RKO (cell line): Measurements from ENCODE around the gene ERMARD.

Source experiments
- DNase-seq: peaks from one replicate; pipeline ENCODE4 v3.0.0-alpha.2; 2016; ENCODE audit warnings: low spot score

ERMARD gene

DNA sequence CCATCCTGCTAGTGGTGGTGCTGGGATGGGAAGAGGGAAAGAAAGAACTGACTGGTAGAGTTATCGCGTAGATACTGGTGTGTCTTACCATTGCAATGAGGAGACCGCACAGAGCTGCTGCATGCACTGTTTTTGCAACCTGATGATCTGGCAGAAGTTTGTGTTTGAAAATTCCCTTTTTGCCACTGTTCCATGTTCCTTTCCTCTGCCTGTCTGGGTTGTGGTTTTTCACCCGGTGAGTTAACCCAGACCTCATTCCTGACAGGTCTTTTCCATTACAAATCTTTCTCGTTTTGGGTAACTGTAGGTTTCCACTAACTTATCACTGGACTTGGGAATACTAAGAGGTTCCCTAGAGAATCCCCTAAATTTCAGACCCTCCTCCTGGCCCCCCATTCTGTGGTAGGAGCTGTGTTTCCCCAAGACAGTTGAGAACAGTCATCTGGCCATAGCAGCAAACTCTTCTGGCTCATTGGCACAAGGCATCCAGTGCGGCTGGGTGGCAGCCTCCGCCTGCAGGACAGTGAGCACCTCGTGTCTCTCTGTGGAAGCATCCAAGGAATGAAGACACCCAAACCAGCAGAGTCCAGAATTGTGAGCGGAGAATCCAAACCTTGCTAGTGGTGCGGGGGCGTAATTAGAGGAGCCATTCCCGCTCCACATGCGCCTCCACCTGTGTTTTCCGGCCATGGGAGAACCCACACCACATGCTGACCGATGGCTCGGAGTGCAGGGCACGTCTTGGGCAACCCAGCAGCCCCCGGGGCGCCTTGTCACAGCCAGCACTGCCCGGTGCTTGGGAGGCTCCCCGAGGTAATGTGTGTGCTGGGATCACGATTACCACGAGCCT, 32.8 kb downstream of the ERMARD start:
- no peak for DNase-seq

DNA sequence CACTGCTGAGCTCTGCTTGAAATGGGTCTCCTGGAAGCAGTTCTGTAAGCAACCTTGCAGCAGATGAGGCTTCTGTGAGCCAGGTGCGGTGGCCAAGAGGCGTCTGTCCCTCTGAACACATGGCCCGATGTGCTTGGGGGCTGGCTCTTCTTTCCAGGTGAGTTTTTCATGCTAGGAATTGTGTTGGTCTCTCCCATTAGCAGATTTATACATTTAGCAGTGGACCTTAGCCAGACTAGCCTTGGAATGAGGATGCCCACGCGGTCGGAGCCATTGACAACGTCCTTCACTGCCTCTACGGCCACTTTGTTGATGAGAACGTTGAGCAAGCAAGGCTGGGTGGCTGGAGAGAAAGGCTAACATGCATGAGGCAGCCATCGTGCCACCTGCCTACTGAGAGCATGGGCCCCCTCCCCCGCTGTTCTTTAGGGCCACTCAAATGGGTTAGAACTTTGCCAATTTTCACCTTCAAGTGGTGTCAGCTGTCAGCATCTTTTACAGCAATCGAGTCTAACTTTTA, 33.5 kb downstream of the ERMARD start:
- DNase-seq = no peak

DNA sequence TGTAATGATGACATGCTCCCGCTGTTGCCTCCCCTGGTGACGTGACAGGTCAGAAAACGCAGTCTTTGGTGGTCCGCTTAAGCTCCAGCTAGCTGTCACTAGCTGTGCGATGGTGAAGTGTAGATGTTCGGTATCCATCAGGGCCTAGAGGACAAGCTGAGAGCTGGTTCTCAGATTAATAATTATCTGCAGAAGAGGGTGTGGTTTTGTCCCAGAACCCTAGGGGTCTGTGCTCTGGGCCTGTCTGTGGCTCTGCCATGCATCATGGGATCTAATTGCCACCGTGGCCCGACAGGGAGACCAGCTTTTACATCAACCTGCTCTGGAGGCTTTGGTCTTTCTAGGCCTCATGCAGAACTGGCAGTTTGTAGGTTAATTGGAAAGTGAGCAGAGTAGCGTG, 34.1 kb downstream of the ERMARD start:
- DNase-seq = no peak

DNA sequence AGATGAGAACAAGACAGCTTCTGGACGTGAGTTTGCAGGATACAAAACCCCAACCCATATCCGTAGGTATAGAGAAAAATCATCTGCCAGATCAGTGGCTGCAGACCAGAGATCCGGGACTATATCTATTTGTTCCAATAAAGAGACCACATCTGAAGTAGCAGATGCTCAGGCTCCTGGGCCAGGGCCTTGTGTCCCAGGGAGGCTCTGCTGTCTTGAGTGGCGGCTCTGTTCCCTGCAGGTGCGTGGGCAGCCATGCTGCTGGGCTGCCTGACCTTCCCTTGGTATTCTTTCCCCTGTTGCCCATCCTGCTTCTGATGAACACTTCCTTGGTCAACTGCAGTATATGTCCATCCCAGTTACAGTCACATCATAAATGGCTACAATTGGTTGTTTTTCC, 34.9 kb downstream of the ERMARD start:
- no peak for DNase-seq

DNA sequence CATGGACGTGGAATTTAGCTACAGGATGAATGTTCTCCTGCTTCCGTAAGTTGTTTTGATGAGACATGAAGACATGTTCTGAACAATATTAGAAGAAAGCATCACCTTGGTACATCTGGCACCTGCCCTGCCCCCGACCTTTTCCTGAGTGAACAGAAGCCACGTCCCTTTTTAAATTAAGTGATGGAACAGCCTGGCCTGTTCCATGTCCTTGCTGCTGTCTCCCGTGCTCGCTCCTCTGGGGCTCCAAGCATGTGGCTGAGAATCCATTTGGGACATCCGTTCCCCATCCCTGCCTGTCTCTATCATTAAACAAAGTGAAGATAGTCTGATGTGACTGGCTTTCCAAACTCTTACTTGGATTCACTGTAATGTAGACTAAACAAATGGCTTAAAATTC, 36.4 kb downstream of the ERMARD start:
- no peak for DNase-seq

DNA sequence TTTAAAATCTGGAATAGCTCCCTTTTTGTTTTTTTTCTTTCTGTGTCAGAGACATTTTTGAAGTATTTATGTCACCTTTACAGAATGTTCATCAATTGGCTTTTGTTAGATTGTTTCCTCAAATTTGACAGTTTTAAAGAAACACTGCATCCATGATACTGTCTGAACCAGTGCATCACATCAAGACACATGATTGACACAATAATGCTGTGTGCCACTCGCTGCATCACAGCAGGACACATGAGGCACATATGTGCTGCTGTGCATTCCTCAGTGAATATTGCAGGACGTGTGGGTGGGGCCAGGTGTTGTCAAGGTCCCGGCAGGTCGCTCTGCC, 37.4 kb downstream of the ERMARD start:
- DNase-seq = no peak

DNA sequence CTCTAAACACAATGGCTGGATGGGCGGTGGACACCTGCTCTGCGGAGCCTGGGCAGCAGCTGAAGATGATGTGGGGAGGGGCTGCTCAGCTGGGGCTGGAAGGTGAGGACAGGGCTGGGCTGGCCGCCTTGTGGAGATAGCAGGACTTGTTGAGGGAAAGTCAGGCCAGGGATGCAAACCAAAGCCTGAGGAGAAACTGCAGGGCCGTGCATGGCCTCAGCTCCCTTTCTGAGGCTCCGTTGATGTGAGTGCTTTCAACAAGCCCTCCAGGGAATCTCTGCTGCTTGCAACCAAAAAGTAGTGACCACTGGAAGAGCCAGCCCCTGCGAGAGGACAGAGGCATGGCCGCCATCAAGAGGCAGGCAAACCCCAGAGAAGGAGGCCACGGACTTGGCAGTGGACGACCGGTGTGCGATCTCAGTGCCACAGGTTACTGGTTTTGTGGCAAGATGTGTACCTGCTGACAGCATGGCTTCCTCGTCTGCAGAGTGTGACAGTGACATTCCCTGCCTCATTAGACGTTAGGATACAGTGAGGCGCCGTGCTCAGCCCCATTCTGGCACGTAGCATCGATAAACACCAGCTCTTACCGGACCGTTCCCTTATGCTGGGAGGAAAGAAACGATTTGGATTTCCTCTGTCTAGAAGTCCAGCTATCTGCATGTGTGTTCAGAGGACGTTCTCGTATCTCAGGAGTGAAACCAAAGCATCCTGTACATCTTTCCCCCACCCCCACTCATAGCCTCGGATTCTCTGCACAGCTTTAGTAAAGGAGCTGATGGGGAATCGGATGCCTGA, 37.9 kb downstream of the ERMARD start:
- no peak for DNase-seq

DNA sequence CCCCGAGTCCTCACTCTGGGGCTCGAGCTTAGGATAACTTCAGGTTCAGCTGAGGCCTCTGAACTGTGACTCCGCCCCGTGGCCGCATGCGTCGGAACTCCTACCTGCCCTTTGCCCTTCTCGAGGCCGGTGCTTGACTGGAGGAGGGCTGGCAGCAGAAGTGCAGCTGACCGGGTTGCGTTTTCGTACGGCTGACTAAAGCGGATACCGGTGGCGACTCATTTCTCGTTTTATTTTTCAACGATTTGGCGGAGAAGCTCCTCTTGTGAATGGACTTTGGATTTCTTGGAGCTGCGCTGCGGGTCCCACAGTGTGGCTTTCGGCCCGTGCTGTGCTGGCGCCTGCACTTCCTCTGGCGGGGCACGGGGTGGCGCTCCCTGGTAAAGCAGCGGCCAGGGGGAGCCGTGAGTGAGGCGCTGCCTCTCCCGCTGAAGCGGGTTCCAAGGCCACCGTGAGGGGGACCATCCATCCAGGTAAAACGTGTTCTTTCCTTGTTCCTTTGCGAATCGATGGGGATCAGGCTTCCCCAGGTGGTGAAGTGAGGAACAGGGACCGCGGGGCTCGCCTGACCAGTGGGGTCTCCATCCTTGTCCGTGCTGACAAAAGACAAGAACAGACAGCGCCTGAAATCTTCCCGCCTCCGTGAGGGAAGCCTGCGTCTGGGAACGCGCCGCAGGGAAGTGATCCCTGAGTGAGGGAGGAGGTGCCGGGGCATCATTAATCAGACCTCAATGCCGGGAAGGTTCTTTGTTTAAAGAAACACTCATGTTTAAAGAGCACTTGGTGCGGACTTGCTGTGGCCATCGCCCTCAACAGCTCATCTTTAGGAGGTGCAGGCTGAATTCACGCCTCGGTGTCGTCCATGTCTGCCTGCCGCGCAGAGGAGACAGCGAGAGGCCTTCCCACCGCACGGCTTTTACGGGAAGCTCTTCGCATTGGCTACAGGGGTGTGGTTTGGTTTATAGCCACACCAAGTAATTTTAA, 38.8 kb downstream of the ERMARD start:
- DNase-seq = peak; percentile 83

DNA sequence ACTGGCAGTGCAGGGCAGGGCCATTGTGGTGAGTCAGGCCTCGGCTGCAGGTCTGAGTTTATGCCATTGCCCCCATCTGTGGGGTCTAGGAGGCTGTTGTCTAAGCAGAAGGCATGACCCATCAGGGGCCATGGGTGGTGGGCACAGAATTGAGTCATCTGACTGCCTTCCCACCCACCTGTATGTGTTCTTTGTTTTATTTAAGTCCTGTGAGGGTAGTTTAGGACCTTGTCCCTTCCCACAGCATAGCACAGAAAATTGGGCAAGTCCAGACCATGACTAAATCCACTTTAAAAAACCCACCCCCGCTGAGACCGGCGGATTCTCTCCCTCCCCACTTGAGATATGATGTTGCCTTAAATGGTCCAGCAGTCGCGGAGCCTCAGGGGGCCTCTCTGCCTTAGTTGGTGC, 40.3 kb downstream of the ERMARD start:
- DNase-seq = no peak

DNA sequence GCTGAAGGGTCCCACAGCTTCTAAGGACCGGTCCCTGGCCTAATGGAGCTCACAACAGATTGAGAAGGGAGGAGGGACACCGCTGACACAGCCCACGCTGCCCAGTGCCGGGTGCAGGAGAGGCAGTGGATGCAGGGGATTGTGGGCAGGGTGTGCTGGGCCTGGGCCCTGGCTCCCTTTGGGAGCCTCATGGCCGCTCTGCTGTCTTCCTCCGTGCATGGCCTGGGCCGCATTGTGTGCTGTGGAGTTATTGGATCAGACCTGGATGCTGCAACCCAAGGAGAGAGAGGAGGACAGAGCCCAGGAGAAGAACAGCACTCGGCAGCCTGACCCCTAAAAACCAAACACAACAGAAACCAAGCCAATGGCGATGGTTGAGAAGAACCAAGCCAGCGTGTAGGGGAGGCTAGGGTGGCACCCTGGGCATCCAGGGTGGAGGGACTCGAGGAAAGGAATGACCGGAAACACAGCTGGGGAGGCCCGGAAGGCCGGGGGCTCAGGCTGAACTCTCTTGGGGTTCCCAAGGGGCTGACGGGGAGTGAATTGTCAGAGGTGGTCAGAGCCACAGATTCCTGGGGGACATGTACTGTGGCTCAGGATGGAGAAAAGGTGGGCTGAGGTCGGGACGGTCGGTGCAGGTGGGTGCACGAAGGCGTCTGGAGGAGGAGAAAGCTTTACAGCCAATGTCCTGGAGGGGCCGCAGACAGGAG, 41.0 kb downstream of the ERMARD start:
- no peak for DNase-seq

DNA sequence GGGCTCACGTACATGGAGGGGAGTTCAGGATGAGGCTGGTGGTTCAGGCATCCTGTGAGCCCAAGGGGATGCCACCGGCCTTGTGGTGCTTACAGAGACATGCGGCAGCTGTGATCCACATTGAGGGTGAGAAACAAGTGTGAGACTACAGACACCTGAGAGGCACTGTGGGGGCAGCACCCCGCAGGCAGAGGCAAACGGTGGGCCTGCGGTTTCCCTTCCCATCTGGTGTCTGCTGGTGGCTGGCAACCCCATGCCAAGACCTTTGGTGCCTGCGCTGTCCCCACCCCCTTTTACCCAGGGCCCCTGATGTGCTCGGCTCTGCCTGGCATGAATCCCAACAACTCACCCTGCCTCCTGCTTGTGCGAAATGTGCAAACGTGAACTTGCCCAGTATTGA, 42.0 kb downstream of the ERMARD start:
- DNase-seq = no peak

DNA sequence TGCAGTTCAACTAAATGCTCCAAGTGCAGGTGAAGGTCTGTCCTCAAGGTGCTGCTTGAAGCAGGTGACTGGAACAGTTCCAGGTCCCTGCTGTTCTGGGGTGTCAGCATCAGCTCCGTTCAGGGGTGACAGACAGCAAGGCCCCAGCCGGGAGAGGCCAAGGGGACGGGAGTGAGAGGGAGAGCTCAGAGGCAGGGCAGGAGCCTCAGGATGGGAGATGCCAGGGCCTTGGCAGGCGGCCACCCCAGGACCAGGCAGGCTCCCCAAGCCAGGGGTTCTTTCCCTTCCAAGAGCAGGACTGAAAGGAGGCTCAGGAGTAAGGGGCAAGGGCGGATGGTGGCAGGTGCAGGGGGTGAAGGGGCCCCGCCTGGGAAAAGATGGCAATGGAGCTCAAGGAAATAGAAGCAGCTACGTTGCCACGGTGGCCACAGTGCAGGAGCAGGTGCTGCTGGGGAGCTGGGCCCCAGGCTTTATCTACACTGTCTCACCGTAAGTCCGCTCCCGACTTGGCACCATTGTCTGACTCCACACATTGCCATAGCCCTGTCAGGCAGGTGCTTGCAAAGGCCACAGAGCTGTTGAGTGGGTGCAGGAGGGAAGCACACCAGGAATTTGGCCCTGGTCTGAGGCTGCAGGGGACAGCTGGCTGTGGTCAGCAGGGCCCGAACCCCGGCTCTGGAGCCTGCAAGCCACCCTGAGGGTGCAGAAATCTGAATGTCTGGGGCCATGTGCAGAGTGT, 43.1 kb downstream of the ERMARD start:
- DNase-seq = no peak

DNA sequence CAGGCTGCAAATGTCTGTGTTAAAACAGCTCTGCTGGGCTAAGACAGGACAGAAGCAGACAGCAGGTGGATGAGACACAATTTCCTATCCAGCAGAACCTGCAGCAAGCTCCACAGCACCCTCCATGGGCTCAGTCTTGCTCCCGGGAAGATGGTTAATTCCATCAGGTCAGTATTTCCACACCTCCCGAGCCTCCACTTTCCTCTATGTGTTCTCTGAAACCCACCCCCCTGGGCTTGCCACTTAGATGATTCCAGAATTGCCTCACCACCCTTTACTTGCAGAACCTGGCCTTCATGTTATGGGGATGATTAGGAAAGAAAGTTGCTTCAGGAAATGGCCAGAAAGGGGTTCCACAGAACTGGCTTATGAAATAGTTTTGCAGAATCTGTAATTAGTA, 43.8 kb downstream of the ERMARD start:
- no peak for DNase-seq

DNA sequence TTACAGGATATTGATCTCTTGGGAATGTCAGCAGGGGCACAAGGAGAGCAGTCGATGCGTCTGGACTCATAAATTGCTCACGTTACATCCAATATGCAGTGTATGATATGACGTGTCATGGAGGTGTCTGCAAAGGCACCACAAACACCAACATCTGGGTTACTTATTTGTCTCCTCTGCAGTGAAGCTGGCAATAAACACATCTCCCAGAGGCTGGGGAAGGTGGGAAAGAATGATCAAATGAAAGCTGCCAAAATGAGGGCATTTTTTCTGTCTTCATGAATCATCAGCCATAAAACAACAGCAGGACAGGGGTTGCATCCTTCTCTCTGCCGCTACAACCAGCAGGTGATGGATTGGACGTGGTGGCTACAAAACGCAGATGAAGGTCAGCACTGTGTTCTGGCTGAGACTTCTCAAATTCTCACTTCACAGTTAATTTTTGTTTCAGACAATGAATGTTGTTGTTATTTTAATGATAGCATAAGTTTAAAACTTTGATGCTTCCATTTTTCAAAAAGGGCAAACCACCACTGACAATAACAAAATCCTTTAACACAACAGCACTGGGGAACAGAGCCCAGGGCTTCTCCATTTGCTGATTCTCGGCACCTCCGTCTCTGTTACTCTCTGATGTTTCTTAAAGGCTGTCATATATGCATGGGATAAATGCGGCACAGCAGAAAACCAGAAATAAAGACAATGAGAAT, 47.5 kb downstream of the ERMARD start:
- DNase-seq = no peak

DNA sequence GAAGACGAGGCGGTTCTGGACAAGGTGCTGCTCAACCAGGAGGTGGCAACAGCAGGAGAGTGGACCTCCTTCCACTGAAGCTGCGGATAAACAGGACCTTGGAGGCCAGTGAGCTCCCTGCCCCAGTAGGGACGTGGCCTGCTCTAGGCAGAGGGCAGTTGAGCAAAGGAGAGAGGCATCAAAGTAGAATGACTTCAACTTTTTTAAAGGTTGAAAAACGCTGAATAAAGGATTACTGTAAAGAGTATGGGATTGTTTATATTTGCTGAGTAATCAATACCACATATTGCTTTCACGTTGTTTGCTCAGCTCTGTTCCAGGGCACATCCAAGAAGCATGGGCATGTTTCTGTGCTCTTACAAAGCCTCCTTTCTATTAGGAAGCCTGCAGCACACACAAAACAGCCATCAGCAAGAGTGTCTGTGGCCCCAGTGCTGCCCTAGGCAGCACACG, 48.1 kb downstream of the ERMARD start:
- no peak for DNase-seq

DNA sequence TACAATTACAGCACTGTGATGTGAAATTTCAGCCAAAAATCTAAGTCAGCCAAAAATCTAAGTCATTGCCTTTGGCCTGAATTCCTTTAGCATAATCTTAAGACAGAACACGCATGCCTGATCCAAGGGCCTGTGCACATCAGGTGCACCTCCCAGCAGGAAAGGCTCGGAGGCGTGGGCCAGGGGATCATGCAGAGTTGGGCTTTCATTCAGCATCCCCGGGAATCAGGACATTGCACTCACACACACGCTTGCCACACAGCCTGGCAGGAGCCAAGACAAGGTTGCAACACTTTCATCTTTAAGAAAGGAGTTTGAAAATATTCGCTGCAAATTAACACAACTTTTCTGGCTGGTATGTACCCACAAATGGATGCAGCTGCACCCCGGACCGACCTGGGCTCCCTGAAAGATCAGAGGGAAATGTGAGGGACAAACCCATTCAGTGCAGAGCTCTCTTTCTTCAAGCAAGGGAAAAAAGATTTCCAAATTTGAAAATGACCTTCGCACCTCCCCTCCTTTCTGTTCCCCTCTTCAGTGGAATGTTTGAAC, 48.8 kb downstream of the ERMARD start:
- DNase-seq = no peak

DNA sequence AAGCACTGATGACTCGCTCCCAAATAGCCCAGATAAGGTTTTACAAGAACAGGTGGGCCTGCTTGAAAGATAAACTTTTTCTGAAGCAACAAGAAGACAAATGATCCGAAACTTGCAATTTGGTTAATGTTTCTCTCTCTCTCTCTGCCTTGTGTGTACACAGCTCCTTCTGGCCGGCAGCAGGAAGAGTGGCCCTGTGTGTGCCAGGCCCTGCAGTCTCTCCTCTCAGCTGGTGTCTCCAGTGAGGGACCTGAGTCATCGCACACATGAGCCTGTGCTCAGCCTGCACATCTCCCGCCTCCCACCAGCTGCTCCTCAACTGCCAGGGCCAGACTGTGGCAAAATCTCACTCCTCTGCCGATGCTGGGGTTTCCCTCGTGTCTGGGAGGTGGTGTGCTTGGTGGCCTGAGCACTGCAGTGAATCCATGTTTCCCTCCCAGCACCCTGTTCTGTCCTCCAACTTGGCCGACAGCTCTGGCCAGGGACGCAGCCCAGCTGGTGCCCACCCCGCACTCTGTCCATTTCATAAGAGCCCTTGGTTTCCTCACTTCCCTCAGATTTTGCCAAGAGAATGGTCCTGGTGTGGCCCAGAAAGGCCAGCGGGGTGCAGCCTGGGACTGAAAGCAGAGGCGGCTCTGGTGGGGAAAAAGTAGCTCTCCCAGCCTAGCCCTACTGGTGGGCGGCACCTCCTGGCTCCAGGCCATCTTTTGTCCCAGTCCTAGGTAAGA, 49.4 kb downstream of the ERMARD start:
- peak; percentile 60 for DNase-seq

DNA sequence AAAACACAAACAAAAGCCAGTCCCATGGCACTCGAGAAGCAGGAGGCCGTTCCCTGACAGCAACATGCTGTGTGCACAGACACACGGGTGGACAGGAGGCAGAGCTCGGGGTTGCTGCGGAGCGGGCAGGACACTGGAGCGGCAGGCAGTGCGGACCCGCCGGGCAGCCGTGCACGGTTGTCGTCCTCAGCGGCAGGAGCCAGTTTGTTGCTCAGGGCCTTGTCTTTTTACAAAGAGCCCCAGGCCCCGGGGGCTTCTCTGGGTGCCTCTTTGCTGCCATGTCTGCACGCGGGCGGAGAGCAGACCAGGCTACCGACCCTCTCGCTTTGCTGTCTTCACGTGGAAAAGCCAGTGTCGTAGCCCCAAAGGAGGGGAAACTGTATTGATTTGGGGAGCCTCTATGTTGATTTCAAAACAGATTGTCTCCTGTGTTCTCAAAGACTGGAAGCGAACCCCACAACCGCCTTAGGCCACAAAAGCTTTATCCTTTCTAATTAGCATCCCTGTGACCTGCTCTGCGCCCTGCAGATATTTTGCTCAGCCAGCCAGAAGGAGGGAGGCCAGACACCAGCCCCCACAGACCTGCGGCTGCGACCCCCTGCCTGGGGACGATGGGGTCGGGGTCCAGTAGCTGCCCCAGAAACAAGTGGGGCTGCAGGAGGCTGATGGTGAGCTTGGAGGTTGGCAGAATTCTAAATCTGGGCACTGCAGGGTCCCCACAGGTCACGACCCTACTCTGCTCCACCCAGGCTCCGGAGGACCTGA, 50.2 kb downstream of the ERMARD start:
- DNase-seq = no peak
